ENCODE results near the gene ZNF438. TPM values are rescaled to one million over a fixed set of nuclear protein-coding genes. Genes with fewer than 3 reads are reported as not detected.

ZNF438 gene
- total RNA-seq, 1 donor from 2014 or later = 12.5 TPM

- no peak for DNase-seq (ENCODE audit: low spot score)
- intact Hi-C loops (cut with DNase I) = no loop called here
Measured at GRCh38 chr10:30868611-30869010, 163.1 kb downstream of the ZNF438 start.

- intact Hi-C loops (cut with DNase I) = no loop called here
- no peak for DNase-seq (ENCODE audit: low spot score)
Measured at GRCh38 chr10:30866896-30867295, 164.8 kb downstream of the ZNF438 start.

- DNase-seq (ENCODE audit: low spot score) = no peak
- intact Hi-C loops (cut with DNase I) = no loop called here
Measured at GRCh38 chr10:30865141-30865926, 166.3 kb downstream of the ZNF438 start.

GRCh38 chr10:30863516-30864210, 168.0 kb downstream of the ZNF438 start:
- intact Hi-C loops (cut with DNase I) = no loop called here
- DNase-seq (ENCODE audit: low spot score) = no peak

GRCh38 chr10:30862486-30862885, 169.2 kb downstream of the ZNF438 start:
- no peak for DNase-seq (ENCODE audit: low spot score)
- intact Hi-C loops (cut with DNase I) = no loop called here

DNA sequence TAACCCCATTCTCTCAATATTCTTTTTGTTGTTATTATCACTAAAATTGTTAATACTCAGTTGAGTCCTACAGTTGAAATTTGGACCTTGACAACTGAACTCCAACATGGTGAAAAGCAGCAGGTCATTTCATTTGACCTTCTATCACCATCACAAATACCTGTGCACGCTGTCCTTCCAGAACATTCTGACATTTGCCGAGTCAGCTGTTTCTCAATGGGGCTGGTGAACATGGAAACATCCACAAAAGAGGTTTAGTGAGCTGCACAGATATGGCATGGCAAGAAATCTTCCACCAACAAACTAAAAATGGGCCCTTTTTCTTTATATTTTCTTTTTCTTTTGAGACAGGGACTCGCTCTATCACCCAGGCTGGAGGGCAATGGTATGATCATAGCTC, 169.7 kb downstream of the ZNF438 start:
- intact Hi-C loops (cut with DNase I) = no loop called here
- no peak for DNase-seq (ENCODE audit: low spot score)

GRCh38 chr10:30861221-30861620, 170.4 kb downstream of the ZNF438 start:
- DNase-seq (ENCODE audit: low spot score) = no peak
- intact Hi-C loops (cut with DNase I) = no loop called here

DNA sequence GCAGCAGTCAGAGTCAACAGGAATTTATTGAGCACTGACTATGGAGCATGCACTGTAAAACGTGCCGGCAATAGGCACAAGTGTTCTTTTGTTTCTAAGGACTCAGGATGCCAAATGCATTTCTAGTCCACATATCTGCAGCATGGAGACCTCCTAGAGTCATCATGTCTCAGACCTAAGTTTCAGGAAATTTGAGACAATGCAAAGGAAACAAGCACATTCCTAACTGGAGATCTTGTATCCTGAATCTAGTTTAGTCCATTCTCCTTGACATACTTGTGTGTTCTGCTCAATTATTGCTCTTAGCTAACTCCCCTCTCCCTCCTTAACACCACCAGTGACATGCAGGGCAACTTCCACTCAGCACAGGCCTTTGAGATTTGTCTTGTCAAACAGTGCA, 173.2 kb downstream of the ZNF438 start:
- intact Hi-C loops (cut with DNase I) = loop anchor here (5.0 kb wide), 3 partner anchors 46 to 174 kb away; partner anchors contain the start of gene ZNF438
- DNase-seq (ENCODE audit: low spot score) = no peak

DNA sequence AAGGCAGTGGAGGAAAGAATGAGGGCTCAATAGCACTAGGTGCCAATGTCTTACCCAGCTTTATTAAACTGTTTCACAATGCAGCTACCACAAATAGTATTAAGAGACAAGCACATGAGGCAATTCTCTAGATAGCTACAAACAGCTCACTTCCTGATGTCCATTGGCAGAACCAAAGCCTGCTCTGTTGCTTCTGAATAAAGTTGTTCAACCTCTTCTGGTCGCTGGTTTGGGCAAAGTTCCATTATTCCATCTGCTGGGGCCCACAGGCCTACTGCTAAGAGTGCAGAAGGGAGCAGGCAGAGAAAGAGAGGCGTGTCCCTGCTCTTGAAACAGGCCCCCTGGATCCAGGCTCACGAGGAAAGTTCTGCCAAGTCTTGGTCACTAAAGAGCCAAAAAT, 173.9 kb downstream of the ZNF438 start:
- DNase-seq (ENCODE audit: low spot score) = peak; percentile 80
- intact Hi-C loops (cut with DNase I) = loop anchor here (5.0 kb wide), 3 partner anchors 46 to 174 kb away; partner anchors contain the start of gene ZNF438

GRCh38 chr10:30855131-30855530, 176.5 kb downstream of the ZNF438 start:
- intact Hi-C loops (cut with DNase I) = loop anchor here (5.0 kb wide), 3 partner anchors 43 to 177 kb away; partner anchors contain the start of gene ZNF438

DNA sequence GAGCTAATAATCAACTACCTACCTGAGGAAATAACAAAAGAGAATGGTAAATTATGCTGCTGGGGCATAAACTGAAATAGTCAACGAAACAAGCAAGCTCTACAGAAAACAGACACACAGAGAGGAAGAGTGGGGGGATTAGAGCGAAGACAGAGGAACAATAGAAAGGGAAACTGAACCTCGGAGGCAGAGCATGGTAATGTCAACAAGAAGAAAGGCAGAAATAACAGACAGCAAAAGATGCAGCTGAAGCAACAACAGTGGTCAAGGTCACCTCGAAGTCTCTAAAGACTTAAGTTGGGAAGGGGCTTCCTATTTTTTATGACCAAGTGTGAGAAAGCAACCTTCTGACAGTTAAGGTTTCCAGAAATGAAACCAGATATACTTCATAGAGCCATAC, 177.0 kb downstream of the ZNF438 start:
- DNase-seq (ENCODE audit: low spot score) = no peak

More at GRCh38 chr10:30855131-30855530, 176.5 kb downstream of the ZNF438 start:
- no peak for DNase-seq (ENCODE audit: low spot score)

DNA sequence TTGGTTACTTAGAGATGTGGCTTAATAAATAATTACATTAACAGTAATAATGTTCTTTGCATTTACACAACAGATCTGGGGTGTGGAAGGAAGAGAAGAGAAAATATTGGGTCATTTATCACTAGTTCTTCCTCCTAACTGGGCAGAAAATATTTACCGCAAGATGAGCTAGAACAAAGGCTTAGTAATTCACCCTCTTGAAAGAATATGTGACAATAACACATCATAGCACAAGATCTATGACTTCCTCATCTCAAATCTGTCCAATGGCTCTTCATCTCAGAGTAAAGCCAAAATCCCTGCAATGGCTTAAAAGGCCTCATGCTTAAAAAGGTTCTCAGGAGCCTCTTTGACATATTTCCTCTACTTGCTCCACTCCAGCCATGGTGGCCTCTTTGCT, 178.6 kb downstream of the ZNF438 start:
- intact Hi-C loops (cut with DNase I) = no loop called here
- no peak for DNase-seq (ENCODE audit: low spot score)

More for the DNA sequence above, 177.0 kb downstream of the ZNF438 start:
- intact Hi-C loops (cut with DNase I) = loop anchor here (5.0 kb wide), 3 partner anchors 42 to 178 kb away; partner anchors contain the start of gene ZNF438

DNA sequence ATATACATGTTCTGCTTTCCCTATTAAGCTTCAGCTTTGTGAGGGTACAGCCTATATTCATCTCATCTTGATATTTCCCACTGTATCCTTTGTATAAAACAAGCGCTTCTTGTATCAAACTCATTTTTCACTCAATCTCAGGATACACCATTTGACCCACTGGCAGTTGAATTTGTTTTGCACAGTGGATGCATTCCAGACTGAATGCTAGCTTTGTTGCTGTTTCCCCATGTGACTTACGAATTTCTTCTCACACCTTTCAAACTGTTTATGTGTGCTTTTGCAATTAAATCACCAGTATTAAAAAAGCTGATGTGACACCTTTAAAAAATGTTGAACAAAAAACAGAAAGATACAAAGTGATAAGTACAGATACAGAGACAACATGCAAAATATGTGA, 180.9 kb downstream of the ZNF438 start:
- intact Hi-C loops (cut with DNase I) = no loop called here
- DNase-seq (ENCODE audit: low spot score) = no peak

DNA sequence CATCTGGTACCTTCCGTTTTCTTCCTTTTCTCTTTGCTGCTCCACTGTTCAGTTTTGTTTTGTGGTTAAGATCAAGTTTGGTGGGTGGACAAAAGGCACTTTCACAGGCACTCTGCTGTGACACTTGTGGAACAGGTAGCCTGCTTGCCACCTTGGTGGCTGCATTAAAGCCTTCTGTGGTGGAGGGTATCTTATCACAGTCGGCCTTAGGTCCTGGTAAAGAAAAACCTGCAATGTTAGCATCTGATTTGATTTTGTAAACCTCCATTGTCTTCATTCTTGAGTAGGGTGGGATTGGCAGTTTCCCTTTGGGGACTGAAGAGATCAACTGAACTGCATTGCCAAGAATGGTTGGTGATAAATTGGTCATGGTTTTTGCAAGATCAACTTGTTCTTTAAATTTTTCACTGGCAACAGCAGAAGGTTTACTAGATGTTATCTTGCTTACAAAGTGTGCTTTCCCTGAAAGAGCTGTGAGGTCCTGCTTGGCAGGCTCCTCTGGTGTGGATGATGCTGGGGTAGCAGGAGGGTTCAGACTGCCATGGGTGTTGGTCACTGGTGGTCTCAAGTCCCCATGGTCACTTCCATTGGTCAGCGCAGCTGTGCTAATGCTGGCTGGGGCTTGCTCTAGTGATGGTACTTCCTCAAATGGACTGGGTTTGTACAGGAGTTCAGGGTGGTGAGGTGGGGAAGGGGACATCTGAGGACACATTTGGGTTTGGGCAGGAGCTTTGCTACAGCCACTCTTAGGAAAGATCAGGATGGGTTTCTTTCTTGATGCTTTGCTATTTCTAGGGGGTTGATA, 182.2 kb downstream of the ZNF438 start:
- intact Hi-C loops (cut with DNase I) = no loop called here
- DNase-seq (ENCODE audit: low spot score) = no peak

- DNase-seq (ENCODE audit: low spot score) = no peak
- intact Hi-C loops (cut with DNase I) = no loop called here
Measured at GRCh38 chr10:30848396-30849032, 183.2 kb downstream of the ZNF438 start.

GRCh38 chr10:30847642-30848041, 184.0 kb downstream of the ZNF438 start:
- DNase-seq (ENCODE audit: low spot score) = no peak
- intact Hi-C loops (cut with DNase I) = no loop called here

GRCh38 chr10:30847199-30847598, 184.5 kb downstream of the ZNF438 start:
- no peak for DNase-seq (ENCODE audit: low spot score)

GRCh38 chr10:30846710-30847109, 185.0 kb downstream of the ZNF438 start:
- intact Hi-C loops (cut with DNase I) = no loop called here
- DNase-seq (ENCODE audit: low spot score) = no peak

More at GRCh38 chr10:30847199-30847598, 184.5 kb downstream of the ZNF438 start:
- intact Hi-C loops (cut with DNase I) = no loop called here

- intact Hi-C loops (cut with DNase I) = no loop called here
- DNase-seq (ENCODE audit: low spot score) = no peak
Measured at GRCh38 chr10:30842894-30843293, 188.8 kb downstream of the ZNF438 start.

Data from cardiac septum (tissue), 1 donor.